Naive thymus-derived CD4-positive, alpha-beta T cell (primary cell): ENCODE measurements around the gene ACIN1. TPM values are rescaled to one million over a fixed set of nuclear protein-coding genes. Genes with fewer than 3 reads are reported as not detected.

Experiments used
- ATAC-seq: fragments of 150-1000 bp; cut with Tn5 transposase; 2 replicates; pipeline ENCODE4 v1.10.0; 2021; ENCODE audit warnings: mild to moderate bottlenecking, moderate library complexity
- CTCF ChIA-PET: fragments of 350-600 bp; sonication (Branson Sonifier 250); formaldehyde crosslinking; loops from one replicate; lab custom pipeline; 2021; ENCODE audit warnings: antibody characterized with exemption; lab: Charles Lee
- POLR2A ChIA-PET: fragments of 350-600 bp; sonication (Branson Sonifier 250); formaldehyde crosslinking; loops from one replicate; lab custom pipeline; 2021; ENCODE audit warnings: antibody characterized with exemption, inconsistent platforms; lab: Charles Lee
- DNase-seq, 9 donors: peaks; one replicate each; pipeline versions ENCODE4 v3.0.0 to v3.0.0-alpha.2; 2020 to 2022; ENCODE audit warnings: mixed read lengths in 1 of 9
- H3K27ac ChIP-seq: one replicate; pipeline ENCODE4 v1.7.0; 2013; ENCODE audit warnings: mild to moderate bottlenecking, low read depth, low read length, moderate library complexity
- H3K27me3 ChIP-seq, 2 donors: one replicate each; pipeline ENCODE4 v1.7.0; 2013; ENCODE audit warnings: low read length in 2 of 2, mild to moderate bottlenecking in 2 of 2, moderate library complexity in 2 of 2; ENCODE audit not compliant: control insufficient read depth in 2 of 2, insufficient read depth in 2 of 2
- H3K36me3 ChIP-seq, 3 experiments: 1 replicate in 2 of 3; 2 replicates in 1 of 3; pipeline ENCODE4 v1.7.0; 2013; ENCODE audit warnings: low read length in 3 of 3, mild to moderate bottlenecking in 3 of 3, moderate library complexity in 1 of 3; ENCODE audit not compliant: insufficient read depth in 3 of 3, control insufficient read depth in 2 of 3
- H3K4me1 ChIP-seq, 2 donors: one replicate each; pipeline ENCODE4 v1.7.0; 2013; ENCODE audit warnings: low read length in 2 of 2, mild to moderate bottlenecking in 2 of 2, moderate library complexity in 1 of 2; ENCODE audit not compliant: control insufficient read depth in 2 of 2, insufficient read depth in 2 of 2
- H3K4me3 ChIP-seq: 2 replicates; pipeline ENCODE4 v1.7.0; 2013; ENCODE audit warnings: mild to moderate bottlenecking, low read length
- H3K9me3 ChIP-seq, 3 experiments: 1 replicate in 2 of 3; 2 replicates in 1 of 3; pipeline ENCODE4 v1.7.0; 2013; ENCODE audit warnings: low read length in 3 of 3; ENCODE audit not compliant: control insufficient read depth in 2 of 3
- H3K27ac Mint-ChIP-seq, 9 donors: one replicate each; pipeline ENCODE4 v1.8.0; 2020 to 2022; ENCODE audit warnings: mixed read lengths in 9 of 9, mild to moderate bottlenecking in 8 of 9, moderate library complexity in 5 of 9, inconsistent platforms in 2 of 9
- H3K27me3 Mint-ChIP-seq, 5 donors: one replicate each; pipeline ENCODE4 v1.8.0; 2021 to 2022; ENCODE audit warnings: mixed read lengths in 5 of 5, mild to moderate bottlenecking in 1 of 5
- H3K36me3 Mint-ChIP-seq, 5 donors: one replicate each; pipeline ENCODE4 v1.8.0; 2020 to 2022; ENCODE audit warnings: mixed read lengths in 5 of 5, mild to moderate bottlenecking in 3 of 5, inconsistent platforms in 1 of 5
- H3K4me1 Mint-ChIP-seq, 7 donors: one replicate each; pipeline ENCODE4 v1.8.0; 2020 to 2022; ENCODE audit warnings: mixed read lengths in 7 of 7, mild to moderate bottlenecking in 3 of 7, inconsistent platforms in 1 of 7
- H3K4me3 Mint-ChIP-seq, 10 donors: one replicate each; pipeline ENCODE4 v1.8.0; 2020 to 2022; ENCODE audit warnings: mild to moderate bottlenecking in 10 of 10, mixed read lengths in 10 of 10, moderate library complexity in 6 of 10, inconsistent platforms in 2 of 10
- H3K9me3 Mint-ChIP-seq, 11 donors: one replicate each; pipeline ENCODE4 v1.8.0; 2020 to 2022; ENCODE audit warnings: mixed read lengths in 11 of 11, mild to moderate bottlenecking in 4 of 11, inconsistent platforms in 1 of 11, moderate library complexity in 1 of 11
- intact Hi-C, 2 donors: fragments of 100-400 bp; cut with micrococcal nuclease; formaldehyde crosslinking; loops; one replicate each; pipeline ENCODE4 v1.15.1; 2023
- polyA plus RNA-seq, 2 donors: library from polyadenylated mRNA; unstranded; fragments of 300-500 nt; fragmentation: Illumina TruSeq; gene quantifications; one replicate each; pipeline ENCODE4 v1.2.3, GENCODE V29; 2021
- total RNA-seq, 6 experiments: library from RNA in 5 of 6; stranded (reverse) in 5 of 6; gene quantifications; 1 replicate in 5 of 6; 2 replicates in 1 of 6; pipeline ENCODE4 v1.2.3 and lab custom pipeline; 2021 to 2026

ACIN1 gene
- total and polyA plus RNA-seq, 7 experiments from 2014 or later, result 8.7 to 360 (median 241) TPM

GRCh38 chr14:23077962-23078361, 17.0 kb downstream of the ACIN1 start:
- ATAC-seq, result no peak
- Histone ChIP-seq H3K4me3 (no peak overlapping the region), H3K4me1 (no peaks in the 10 kb centered on the region), H3K9me3 (no peaks in the 10 kb centered on the region), H3K36me3 (peaks cover 47 to 95% (median 55%) of the 10 kb centered on the region in 3 experiments), H3K27me3 (no peaks in the 10 kb centered on the region), H3K27ac (no peak overlapping the region)
- DNase-seq, result no peak
- Mint-ChIP-seq H3K4me1 (peaks cover 3 to 20% (median 7%) of the 10 kb centered on the region in 7 donors), H3K27ac (peak overlapping the region in 3 of 9 donors; percentile 6 to 45 (median 43)), H3K36me3 (peaks cover 13 to 35% (median 21%) of the 10 kb centered on the region in 5 donors), H3K4me3 (no peak overlapping the region), H3K9me3 (no peaks in the 10 kb centered on the region), H3K27me3 (no peaks in the 10 kb centered on the region)
- ChIA-PET POLR2A (interaction anchor here (0.7 to 4.1 kb wide), 5 partner anchors 9 to 115 kb away, joined by 3 to 25 read pairs (median 7); partner anchors contain the start of genes ACIN1 and C14orf119), CTCF (interaction anchor here (0.8 to 3.0 kb wide), 14 partner anchors 9 to 302 kb away, joined by 3 to 32 read pairs (median 4); partner anchors contain the start of genes ACIN1, AJUBA, C14orf119 and CEBPE)
- intact Hi-C loops, result loop anchor here (1.0 kb wide), 3 partner anchors 9 to 109 kb away; no protein-coding TSS in a partner anchor

DNA sequence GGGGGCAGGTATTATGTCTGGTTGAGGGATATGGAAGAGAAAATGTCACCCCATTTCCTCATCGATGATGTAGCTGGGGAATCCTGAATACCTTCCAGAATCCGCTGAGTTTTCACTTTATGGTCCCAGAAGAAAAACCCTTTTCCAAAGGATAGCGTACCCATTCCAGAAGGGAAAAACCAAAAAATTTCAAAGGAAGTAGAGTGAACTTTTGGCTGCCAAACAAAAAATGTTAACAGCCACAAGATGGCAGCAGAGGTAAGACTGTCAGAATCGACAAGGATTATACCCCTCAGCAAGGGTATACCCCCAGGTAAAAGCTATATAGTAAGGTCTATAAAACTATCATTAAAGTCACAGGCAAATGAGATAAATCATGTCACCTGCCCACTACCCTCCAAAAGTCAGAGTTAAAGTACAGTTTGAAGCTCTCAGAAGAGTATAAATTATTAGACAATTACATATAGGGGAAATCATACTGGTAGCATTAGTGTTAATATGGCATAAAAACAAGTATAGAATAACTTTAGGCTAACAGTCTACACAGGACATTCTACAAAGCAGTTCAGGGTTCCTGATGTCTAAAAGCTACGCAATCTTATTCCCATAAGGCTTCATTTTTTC, 18.0 kb downstream of the ACIN1 start:
- CTCF ChIA-PET, result interaction anchor here (0.7 to 3.0 kb wide), 22 partner anchors 8 to 303 kb away, joined by 3 to 32 read pairs (median 4); partner anchors contain the start of genes ACIN1, AJUBA, C14orf119 and CEBPE

GRCh38 chr14:23074906-23075305, 20.0 kb downstream of the ACIN1 start:
- Histone ChIP-seq H3K9me3 (no peaks in the 10 kb centered on the region), H3K36me3 (peaks cover 33 to 70% (median 39%) of the 10 kb centered on the region in 3 experiments), H3K4me1 (peaks cover 16% of the 10 kb centered on the region in 2 donors), H3K4me3 (no peak overlapping the region), H3K27ac (no peak overlapping the region), H3K27me3 (no peaks in the 10 kb centered on the region)
- Mint-ChIP-seq H3K27me3 (no peaks in the 10 kb centered on the region), H3K36me3 (peaks cover 5 to 22% (median 18%) of the 10 kb centered on the region in 5 donors), H3K4me3 (no peak overlapping the region), H3K27ac (peak overlapping the region in 1 of 9 donors; percentile 34), H3K9me3 (no peaks in the 10 kb centered on the region), H3K4me1 (peaks cover 22 to 42% (median 30%) of the 10 kb centered on the region in 7 donors)
- intact Hi-C loops, result loop anchor here in 1 of 2 donors (5.0 kb wide), 1 partner anchor 503 kb away; no protein-coding TSS in a partner anchor
- CTCF ChIA-PET, result interaction anchor here (0.6 to 2.1 kb wide), 5 partner anchors 16 to 112 kb away, joined by 3 to 11 read pairs (median 5); no protein-coding TSS in a partner anchor
- POLR2A ChIA-PET, result interaction anchor here (0.6 to 4.1 kb wide), 3 partner anchors 16 to 229 kb away, joined by 3 to 20 read pairs (median 6); no protein-coding TSS in a partner anchor
- DNase-seq (no peak), ATAC-seq (no peak)

More for the DNA sequence above, 18.0 kb downstream of the ACIN1 start:
- Mint-ChIP-seq H3K4me1 (peaks cover 8 to 28% (median 17%) of the 10 kb centered on the region in 7 donors), H3K27me3 (no peaks in the 10 kb centered on the region), H3K36me3 (peaks cover 13 to 35% (median 21%) of the 10 kb centered on the region in 5 donors), H3K4me3 (no peak overlapping the region), H3K27ac (peak overlapping the region in 2 of 9 donors; percentile 47 to 57), H3K9me3 (no peaks in the 10 kb centered on the region)
- POLR2A ChIA-PET, result interaction anchor here (0.7 to 4.1 kb wide), 9 partner anchors 8 to 194 kb away, joined by 4 to 25 read pairs (median 5); partner anchors contain the start of genes ACIN1, AJUBA, C14orf119 and REM2
- Histone ChIP-seq H3K27me3 (no peaks in the 10 kb centered on the region), H3K27ac (peak overlapping the region; percentile 3), H3K4me1 (peaks cover 1 to 2% of the 10 kb centered on the region in 2 donors), H3K36me3 (peaks cover 47 to 90% (median 53%) of the 10 kb centered on the region in 3 experiments), H3K9me3 (no peaks in the 10 kb centered on the region), H3K4me3 (no peak overlapping the region)
- intact Hi-C loops, result loop anchor here (1.0 kb wide), 3 partner anchors 8 to 110 kb away; no protein-coding TSS in a partner anchor
- DNase-seq, result peak in 5 of 9 donors; percentile 33 to 55 (median 49)
- ATAC-seq, result peak; percentile 63

GRCh38 chr14:23071921-23072539, 22.9 kb downstream of the ACIN1 start:
- Histone ChIP-seq H3K27me3 (no peaks in the 10 kb centered on the region), H3K9me3 (no peaks in the 10 kb centered on the region), H3K4me1 (peaks cover 16 to 28% of the 10 kb centered on the region in 2 donors), H3K36me3 (peaks cover 21 to 60% (median 27%) of the 10 kb centered on the region in 3 experiments), H3K4me3 (peak overlapping the region; percentile 85), H3K27ac (peak overlapping the region; percentile 81)
- peak overlapping the region; percentile 82 to 98 (median 94) for H3K4me3 Mint-ChIP-seq
- peaks cover 30 to 47% (median 41%) of the 10 kb centered on the region in 7 donors for H3K4me1 Mint-ChIP-seq
- intact Hi-C loops, result loop anchor here (1.0 to 5.0 kb wide), 5 partner anchors 23 to 500 kb away; partner anchors contain the start of genes ACIN1 (in 2 of the 2), C14orf119 (in 2 of the 2) and PPP1R3E (in 1 of the 2)
- H3K36me3 Mint-ChIP-seq, result peaks cover 0 to 16% (median 12%) of the 10 kb centered on the region in 5 donors
- no peak for DNase-seq
- ChIA-PET POLR2A (interaction anchor here (0.6 to 3.1 kb wide), 7 partner anchors 10 to 230 kb away, joined by 3 to 25 read pairs (median 6); partner anchors contain the start of genes ACIN1, C14orf119, CEBPE and PPP1R3E), CTCF (interaction anchor here (1.1 to 3.2 kb wide), 8 partner anchors 10 to 114 kb away, joined by 3 to 15 read pairs (median 4); partner anchors contain the start of genes ACIN1, C14orf119 and CDH24)
- H3K27me3 Mint-ChIP-seq, result no peaks in the 10 kb centered on the region
- H3K27ac Mint-ChIP-seq, result peak overlapping the region; percentile 81 to 98 (median 89)
- H3K9me3 Mint-ChIP-seq, result no peaks in the 10 kb centered on the region
- ATAC-seq, result no peak

GRCh38 chr14:23071244-23071920, 23.6 kb downstream of the ACIN1 start:
- Histone ChIP-seq H3K9me3 (no peaks in the 10 kb centered on the region), H3K4me1 (peaks cover 16 to 28% of the 10 kb centered on the region in 2 donors), H3K36me3 (peaks cover 19 to 60% (median 21%) of the 10 kb centered on the region in 3 experiments), H3K4me3 (peak overlapping the region; percentile 85), H3K27me3 (no peaks in the 10 kb centered on the region), H3K27ac (peak overlapping the region; percentile 81)
- Mint-ChIP-seq H3K4me1 (peaks cover 30 to 50% (median 41%) of the 10 kb centered on the region in 7 donors), H3K36me3 (peaks cover 0 to 19% (median 15%) of the 10 kb centered on the region in 5 donors), H3K9me3 (no peaks in the 10 kb centered on the region), H3K27ac (peak overlapping the region; percentile 81 to 98 (median 89)), H3K4me3 (peak overlapping the region; percentile 82 to 98 (median 94)), H3K27me3 (no peaks in the 10 kb centered on the region)
- DNase-seq, result peak; percentile 55 to 83 (median 72)
- ChIA-PET CTCF (interaction anchor here (0.7 to 3.2 kb wide), 10 partner anchors 10 to 115 kb away, joined by 3 to 15 read pairs (median 4); partner anchors contain the start of genes ACIN1, C14orf119 and CDH24), POLR2A (interaction anchor here (0.6 to 3.1 kb wide), 7 partner anchors 10 to 231 kb away, joined by 3 to 25 read pairs (median 6); partner anchors contain the start of genes ACIN1, C14orf119, CEBPE and PPP1R3E)
- intact Hi-C loops, result loop anchor here (1.0 to 5.0 kb wide), 5 partner anchors 24 to 499 kb away; partner anchors contain the start of genes ACIN1 (in 2 of the 2), C14orf119 (in 2 of the 2) and PPP1R3E (in 1 of the 2)
- peak; percentile 93 for ATAC-seq
